NCI-H345 (cell line): Measurements from ENCODE around the gene SNORC.

Source experiments
- DNase-seq: peaks from one replicate; lab custom pipeline; 2025; lab: John Stamatoyannopoulos, UW

Gene SNORC

DNA sequence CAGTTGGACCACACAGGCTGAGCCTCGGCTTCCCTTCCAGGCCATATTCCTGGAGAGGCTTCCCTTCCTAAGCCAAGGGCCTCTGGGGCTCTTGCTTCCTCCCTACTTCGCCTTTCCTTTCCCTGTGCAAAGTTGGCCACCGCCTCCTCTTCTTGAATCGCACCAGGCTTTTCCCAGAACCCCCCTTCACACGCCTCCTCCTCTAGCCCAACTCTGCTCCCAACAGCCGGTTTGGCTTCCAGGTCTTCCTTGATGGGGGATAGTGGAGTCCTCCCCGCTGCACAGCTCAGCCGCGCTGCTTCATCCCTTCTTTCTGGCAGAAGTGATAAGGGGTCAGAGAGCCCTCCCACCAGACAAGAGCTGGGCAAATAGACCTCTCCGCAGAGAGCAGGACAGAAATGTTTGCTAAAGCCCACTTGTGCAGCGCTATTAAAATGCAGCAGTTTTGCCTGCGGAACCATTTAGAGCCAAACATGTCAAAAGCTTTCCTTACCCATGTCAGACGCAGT, 56.4 kb downstream of the SNORC start:
- no peak for DNase-seq

DNA sequence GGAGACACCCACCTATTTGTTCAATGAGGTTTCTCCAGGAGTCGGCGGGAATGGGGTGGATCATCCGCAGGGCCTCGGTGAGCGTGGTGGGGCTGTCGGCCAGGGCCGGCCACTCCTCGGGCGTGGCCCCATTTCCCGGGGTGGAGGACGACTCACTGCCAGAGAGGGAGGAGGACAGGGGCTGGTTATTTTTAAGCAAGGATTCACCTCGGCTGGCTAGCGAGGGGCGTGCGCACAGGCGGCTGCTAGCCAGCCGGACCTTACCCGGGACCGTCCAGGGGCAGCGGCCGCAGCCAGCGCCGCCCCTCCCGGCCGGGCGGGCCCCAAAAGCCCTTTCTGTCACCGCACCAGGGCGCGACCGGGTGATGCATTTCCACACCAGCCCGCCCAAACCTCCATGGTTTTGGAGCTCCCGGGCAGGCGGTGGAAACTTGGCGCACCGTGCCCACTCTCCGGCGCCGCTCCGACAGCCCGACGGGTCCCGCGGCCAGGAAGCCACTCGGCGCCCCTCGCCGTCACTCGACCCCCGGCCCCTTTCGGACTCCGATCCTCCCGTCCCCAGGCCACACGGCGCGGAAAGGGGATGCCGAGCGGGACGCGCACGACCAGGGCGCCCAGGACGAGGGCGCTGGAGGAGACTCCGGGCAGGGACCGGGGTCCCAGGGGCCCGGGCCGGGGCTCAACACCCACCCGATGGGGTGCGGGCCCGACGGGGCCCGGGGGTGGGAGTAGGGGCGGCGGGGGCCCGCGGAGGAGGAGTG, 57.1 kb downstream of the SNORC start:
- no peak for DNase-seq

DNA sequence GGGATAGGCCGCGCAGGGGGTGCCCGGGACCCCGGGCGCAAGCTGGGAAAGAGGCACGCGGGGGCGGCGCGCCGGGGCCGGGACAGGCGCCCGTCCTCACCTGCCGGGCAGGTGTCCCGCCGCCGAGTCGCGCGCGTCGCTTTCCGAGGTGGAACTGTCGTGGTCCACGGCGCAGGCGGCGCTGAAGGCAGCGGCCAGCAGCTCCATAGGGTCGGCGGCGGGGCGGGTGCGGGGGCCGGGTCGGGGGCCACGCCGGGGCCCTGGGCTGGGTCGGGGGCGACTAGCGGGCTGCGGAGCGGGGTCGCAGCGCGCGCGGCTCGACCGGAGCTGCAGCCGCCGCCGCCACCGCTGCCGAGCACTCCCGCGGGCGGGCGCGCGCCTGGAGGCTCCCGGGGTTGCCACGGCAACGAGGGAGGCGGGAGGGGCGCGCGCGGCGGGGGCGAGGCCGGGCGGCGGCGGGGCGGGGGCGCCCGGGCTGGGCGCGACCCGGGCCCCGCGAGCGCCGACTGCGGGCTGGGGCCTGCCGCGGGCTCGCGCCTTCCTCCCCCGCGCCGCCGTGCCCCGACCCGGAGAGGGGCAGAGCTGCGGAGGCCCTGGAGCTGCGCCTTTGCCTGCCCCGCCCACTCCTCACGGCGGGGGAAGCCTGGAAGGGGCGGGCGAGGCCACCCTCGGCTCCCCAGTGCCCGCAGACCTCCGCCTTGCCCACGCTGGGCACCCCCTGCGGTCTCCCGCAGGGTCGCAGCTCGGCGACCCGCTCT, 57.9 kb downstream of the SNORC start:
- peak; percentile 46 for DNase-seq
